K562 (cell line): ENCODE results near the gene ANKEF1. TPM values are rescaled to one million over a fixed set of nuclear protein-coding genes. Genes with fewer than 3 reads are reported as not detected.
"Not testable (repeated sequence)": the region's sequence is repeated elsewhere in the genome, so short reads cannot be mapped to it uniquely, and the experiment has no call there.

Experiments used
- ATAC-seq: fragments of 200-7000 bp; cut with Tn5 transposase; 3 replicates; pipeline ENCODE4 v1.9.1; 2020; ENCODE audit warnings: moderate library complexity
- BruUV-seq: library from RNA; stranded (reverse); fragments of 400-500 nt; replicated peaks from 2 replicates; lab custom pipeline; 2021; lab: Mats Ljungman, UMichigan
- CTCF ChIA-PET: fragments of 300-600 bp; formaldehyde crosslinking; extraction: SDS; loops from one replicate; lab custom pipeline; 2021; ENCODE audit warnings: low intra/inter-chr PET ratio; lab: Yijun Ruan, JAX
- POLR2A ChIA-PET: fragments of 300-600, 350-650 bp; sonication (Branson Sonifier 250); formaldehyde crosslinking; extraction: SDS; loops from one replicate; lab custom pipeline; 2021; ENCODE audit warnings: antibody characterized with exemption, inconsistent platforms; lab: Yijun Ruan, JAX
- DNase-seq, 4 experiments: peaks; one replicate each; pipeline versions ENCODE4 v3.0.0 to v3.0.0-alpha.2; 2011 to 2018; ENCODE audit warnings: low spot score in 3 of 4, mixed read lengths in 3 of 4; ENCODE audit errors: extremely low read depth in 1 of 4
- FAIRE-seq: peaks from 2 replicates; lab custom pipeline; 2011; peaks lifted over from hg19 to GRCh38; lab: Jason Lieb, UNC
- H2AFZ ChIP-seq: 2 replicates; pipeline ENCODE4 v1.6.0; 2011; ENCODE audit warnings: low read depth, low read length, control low read depth, inconsistent platforms
- H3K27ac ChIP-seq: fragments of 200-600 bp; 3 replicates; pipeline ENCODE4 v1.8.0; 2011; ENCODE audit warnings: low read depth, mild to moderate bottlenecking, control low read depth, inconsistent platforms, low read length, moderate library complexity, mixed read lengths; ENCODE audit errors: extremely low read depth
- H3K27me3 ChIP-seq, 2 experiments: fragments of 300-600 bp in 1 of 2; 2 replicates in 1 of 2; 3 replicates in 1 of 2; pipeline versions ENCODE4 v1.6.0 to v1.8.0; 2011; ENCODE audit warnings: inconsistent platforms in 2 of 2, low read length in 2 of 2, mild to moderate bottlenecking in 1 of 2, mixed read lengths in 1 of 2, moderate library complexity in 1 of 2; ENCODE audit not compliant: control insufficient read depth in 2 of 2, insufficient read depth in 2 of 2
- H3K36me3 ChIP-seq: fragments of 300-600 bp; 3 replicates; pipeline ENCODE4 v1.8.0; 2011; ENCODE audit warnings: mild to moderate bottlenecking, low read length, inconsistent platforms; ENCODE audit not compliant: control insufficient read depth, insufficient read depth
- H3K4me1 ChIP-seq, 2 experiments: fragments of 200-600 bp in 1 of 2; replicated peaks in 1 of 2; 2 replicates in 1 of 2; 3 replicates in 1 of 2; pipeline versions ENCODE4 v1.5.1 to v1.8.0; 2011; ENCODE audit warnings: inconsistent platforms in 2 of 2, low read length in 2 of 2, mild to moderate bottlenecking in 1 of 2, mixed read lengths in 1 of 2, moderate library complexity in 1 of 2; ENCODE audit not compliant: control insufficient read depth in 2 of 2, insufficient read depth in 2 of 2
- H3K4me2 ChIP-seq: 2 replicates; pipeline ENCODE4 v1.6.1; 2011; ENCODE audit warnings: low read length, control low read depth, inconsistent platforms, mixed read lengths; ENCODE audit not compliant: insufficient read depth
- H3K4me3 ChIP-seq: fragments of 200-600 bp; sonication (generic), shearing (Covaris generic); 2 replicates; pipeline ENCODE4 v1.5.1; 2016; ENCODE audit warnings: control low read depth, inconsistent platforms
- H3K79me2 ChIP-seq: fragments of 200-600 bp; 3 replicates; pipeline ENCODE4 v1.8.0; 2011; ENCODE audit warnings: low read length, inconsistent platforms; ENCODE audit not compliant: control insufficient read depth, insufficient read depth
- H3K9ac ChIP-seq, 2 experiments: 2 replicates each; pipeline versions ENCODE4 v1.6.0 to v1.6.1; 2011; ENCODE audit warnings: low read depth in 2 of 2, low read length in 2 of 2, control low read depth in 1 of 2, inconsistent platforms in 1 of 2, mild to moderate bottlenecking in 1 of 2, mixed read lengths in 1 of 2; ENCODE audit not compliant: insufficient read depth in 1 of 2
- H3K9me1 ChIP-seq: one replicate; pipeline ENCODE4 v1.6.0; 2011; ENCODE audit warnings: inconsistent platforms, mild to moderate bottlenecking, low read length, moderate library complexity; ENCODE audit not compliant: control insufficient read depth, insufficient read depth
- H3K9me3 ChIP-seq: replicated peaks from 2 replicates; pipeline ENCODE4 v1.5.1; 2011; ENCODE audit warnings: low read depth, low read length, inconsistent platforms; ENCODE audit not compliant: control insufficient read depth, insufficient read depth
- H4K20me1 ChIP-seq: replicated peaks from 2 replicates; pipeline ENCODE4 v1.6.1; 2011; ENCODE audit warnings: low read length, inconsistent platforms, mixed read lengths; ENCODE audit not compliant: control insufficient read depth, insufficient read depth
- ESRRA ChIP-seq: fragments of 450-650 bp; IDR thresholded peaks from 2 replicates; pipeline ENCODE4 v1.6.1; 2014; ENCODE audit warnings: low read depth, mild to moderate bottlenecking, moderate library complexity, borderline replicate concordance
- L3MBTL2 ChIP-seq: fragments of 450-650 bp; IDR thresholded peaks from 2 replicates; pipeline ENCODE4 v1.6.1; 2016; ENCODE audit warnings: mild to moderate bottlenecking, moderate library complexity
- MTF1 ChIP-seq: fragments of 250-450 bp; sonication (Bioruptor Pico); IDR thresholded peaks from 2 replicates; pipeline ENCODE4 v1.9.0; 2021; ENCODE audit warnings: moderate library complexity, mild to moderate bottlenecking, inconsistent platforms, borderline replicate concordance
- NFE2 ChIP-seq: IDR thresholded peaks from 2 replicates; pipeline ENCODE4 v1.6.1; 2014; ENCODE audit warnings: antibody characterized with exemption, low read depth
- ZBTB5 ChIP-seq: fragments of 450-650 bp; IDR thresholded peaks from 2 replicates; pipeline ENCODE4 v1.6.1; 2017; ENCODE audit warnings: antibody characterized with exemption
- WGBS: fragments of 100-300 bp; shearing (Covaris generic); methylation state at CpG from one replicate; pipeline ENCODE4 v1.1.6; 2016; ENCODE audit warnings: low coverage, mixed read lengths; ENCODE audit not compliant: insufficient coverage; ENCODE audit errors: missing lambda C conversion rate; 5-methylcytosine and 5-hydroxymethylcytosine counted together
- in situ Hi-C: fragments of 300-500 bp; cut with MboI; formaldehyde crosslinking; loops from 4 replicates; pipeline ENCODE4 v1.15.0; 2018; ENCODE audit warnings: inconsistent platforms, mixed read lengths
- intact Hi-C: fragments of 100-400 bp; cut with micrococcal nuclease; formaldehyde crosslinking; loops from 2 replicates; pipeline ENCODE4 v1.14.2; 2022
- polyA plus RNA-seq, 8 experiments: library from polyadenylated mRNA; depleted of rRNA in 4 of 8; stranded (reverse) in 5 of 8; unstranded in 3 of 8; fragments of >200 nt; fragmentation: Nextera tagmentation in 2 of 8; fragmentation: Illumina TruSeq in 1 of 8; extraction: Ambion mirVana in 2 of 8; extraction: Trizol in 1 of 8; gene quantifications; 2 replicates each; pipeline versions ENCODE4 v1.2.1 to v1.2.3, GENCODE V29; 2011 to 2014; ENCODE audit warnings: inconsistent platforms in 1 of 8, missing spikeins in 1 of 8
- total RNA-seq, 7 experiments: library from RNA; depleted of rRNA in 6 of 7; stranded (reverse); fragments of >200 nt in 6 of 7; fragmentation: Illumina TruSeq in 2 of 7; extraction: Trizol in 2 of 7; gene quantifications; 2 replicates each; pipeline versions ENCODE4 v1.2.1 to v1.2.3, GENCODE V29; 2011 to 2021; ENCODE audit warnings: low replicate concordance in 1 of 7

The ANKEF1 gene
- total and polyA plus RNA-seq, 9 of the 15 experiments (the other 6 are each of a cell fraction or from before 2014, with no cell fraction given), result 0.35 to 2.1 (median 1.7) TPM

GRCh38 chr20:10033905-10034650 is 709 bp upstream of the ANKEF1 start:
- ChIA-PET POLR2A (no interaction called here), CTCF (no interaction called here)
- H3K9me1 ChIP-seq, result no peaks in the 10 kb centered on the region
- WGBS, result 38% methylated on average over 5 of the region's 5 CpGs
- H3K9ac ChIP-seq, result no peak overlapping the region
- in situ Hi-C loops, result no loop called here
- ATAC-seq (no peak), FAIRE-seq (no peak), DNase-seq (no peak)
- peaks cover 0 to 4% of the 10 kb centered on the region in 2 experiments; a peak in 2 of 5 replicates for H3K4me1 ChIP-seq
- TF ChIP-seq ESRRA (no peak), L3MBTL2 (no peak), ZBTB5 (no peak), NFE2 (no peak), MTF1 (CRISPR knock-in tag) (no peak)
- H3K27me3 ChIP-seq, result no peaks in the 10 kb centered on the region
- no peaks in the 10 kb centered on the region for H3K36me3 ChIP-seq
- no peaks in the 10 kb centered on the region for H4K20me1 ChIP-seq
- no peaks in the 10 kb centered on the region for H3K79me2 ChIP-seq
- H2AFZ ChIP-seq, result no peak overlapping the region
- no peaks in the 10 kb centered on the region for H3K9me3 ChIP-seq
- H3K4me3 ChIP-seq, result no peak overlapping the region
- no TSS peak for BruUV-seq
- no peak overlapping the region for H3K4me2 ChIP-seq
- intact Hi-C loops, result no loop called here
- no peak overlapping the region for H3K27ac ChIP-seq

GRCh38 chr20:10036321-10036720 is 1.5 kb downstream of the ANKEF1 start:
- H3K4me1 ChIP-seq, FAIRE-seq, H2AFZ ChIP-seq, H3K27ac ChIP-seq, H3K79me2 ChIP-seq, BruUV-seq, CTCF ChIA-PET, in situ Hi-C loops, H3K9me1 ChIP-seq, H4K20me1 ChIP-seq, H3K27me3 ChIP-seq, intact Hi-C loops, ATAC-seq, H3K36me3 ChIP-seq, DNase-seq, POLR2A ChIA-PET, H3K9ac ChIP-seq, H3K4me3 ChIP-seq, H3K9me3 ChIP-seq, H3K4me2 ChIP-seq: not testable (repeated sequence)
- WGBS, result 83% methylated on average over 8 of the region's 8 CpGs
